Caco-2 (cell line): ENCODE measurements around the gene MBP. TPM values are rescaled to one million over a fixed set of nuclear protein-coding genes. Genes with fewer than 3 reads are reported as not detected.

ENCODE experiments used
- BruUV-seq: library from RNA; stranded (reverse); fragments of 400-500 nt; replicated peaks from 2 replicates; lab custom pipeline; 2021; lab: Mats Ljungman, UMichigan
- CTCF ChIA-PET: fragments of 300-600 bp; sonication (Branson Sonifier 250); formaldehyde crosslinking; loops from one replicate; lab custom pipeline; 2022; ENCODE audit warnings: antibody characterized with exemption; lab: Charles Lee
- POLR2A ChIA-PET: fragments of 300-600 bp; sonication (Branson Sonifier 250); formaldehyde crosslinking; loops from one replicate; lab custom pipeline; 2022; ENCODE audit warnings: antibody characterized with exemption; lab: Charles Lee
- DNase-seq, 2 experiments: peaks; one replicate each; pipeline versions ENCODE4 v3.0.0 to v3.0.0-alpha.2; 2020 to 2022
- H3K27me3 ChIP-seq: replicated peaks from 2 replicates; pipeline ENCODE4 v1.6.0; 2011; ENCODE audit warnings: low read length; ENCODE audit not compliant: control insufficient read depth, insufficient read depth
- H3K36me3 ChIP-seq: 2 replicates; pipeline ENCODE4 v1.5.1; 2011; ENCODE audit warnings: low read length; ENCODE audit not compliant: control insufficient read depth, insufficient read depth
- H3K4me1 ChIP-seq: fragments of 250-450 bp; sonication (Bioruptor Pico); 2 replicates; pipeline ENCODE4 v1.5.1; 2020; ENCODE audit warnings: mild to moderate bottlenecking
- H3K4me3 ChIP-seq: 2 replicates; pipeline ENCODE4 v1.5.1; 2011; ENCODE audit warnings: low read depth, mild to moderate bottlenecking, control low read depth, low read length
- H3K9me3 ChIP-seq: fragments of 250-450 bp; sonication (Bioruptor Pico); 2 replicates; pipeline ENCODE4 v1.5.1; 2020; ENCODE audit warnings: mild to moderate bottlenecking, moderate library complexity
- H3K27ac Mint-ChIP-seq: one replicate; pipeline ENCODE4 v1.8.0; 2022; ENCODE audit warnings: mixed read lengths; ENCODE audit not compliant: unreplicated experiment
- H3K27me3 Mint-ChIP-seq: one replicate; pipeline ENCODE4 v1.8.0; 2022; ENCODE audit warnings: mixed read lengths; ENCODE audit not compliant: insufficient read depth, unreplicated experiment
- H3K36me3 Mint-ChIP-seq: one replicate; pipeline ENCODE4 v1.8.0; 2022; ENCODE audit warnings: mild to moderate bottlenecking, mixed read lengths; ENCODE audit not compliant: insufficient read depth, unreplicated experiment
- H3K4me1 Mint-ChIP-seq: one replicate; pipeline ENCODE4 v1.8.0; 2022; ENCODE audit warnings: low read depth, mixed read lengths; ENCODE audit not compliant: unreplicated experiment
- H3K4me3 Mint-ChIP-seq: one replicate; pipeline ENCODE4 v1.8.0; 2022; ENCODE audit warnings: mild to moderate bottlenecking, moderate library complexity, mixed read lengths; ENCODE audit not compliant: unreplicated experiment
- H3K9me3 Mint-ChIP-seq: one replicate; pipeline ENCODE4 v1.8.0; 2022; ENCODE audit warnings: mixed read lengths; ENCODE audit not compliant: unreplicated experiment
- CTCF ChIP-seq, 2 experiments: fragments of 200-600 bp in 1 of 2; IDR thresholded peaks; 1 replicate in 1 of 2; 2 replicates in 1 of 2; pipeline versions ENCODE4 v1.5.1 to v1.8.0; 2011 to 2022; ENCODE audit warnings: antibody characterized with exemption in 1 of 2, control low read depth in 1 of 2, inconsistent platforms in 1 of 2, low read depth in 1 of 2, low read length in 1 of 2, mild to moderate bottlenecking in 1 of 2, moderate library complexity in 1 of 2; ENCODE audit not compliant: insufficient read depth in 1 of 2, severe bottlenecking in 1 of 2, unreplicated experiment in 1 of 2
- intact Hi-C: fragments of 100-400 bp; cut with micrococcal nuclease; formaldehyde crosslinking; loops from one replicate; pipeline ENCODE4 v1.10.0; 2022; ENCODE audit not compliant: unreplicated experiment
- total RNA-seq: library from RNA; stranded (reverse); gene quantifications from 2 replicates; pipeline ENCODE4 v1.2.3, GENCODE V29; 2022

Gene MBP
- total RNA-seq, 1 experiment from 2014 or later = 11.4 TPM

DNA sequence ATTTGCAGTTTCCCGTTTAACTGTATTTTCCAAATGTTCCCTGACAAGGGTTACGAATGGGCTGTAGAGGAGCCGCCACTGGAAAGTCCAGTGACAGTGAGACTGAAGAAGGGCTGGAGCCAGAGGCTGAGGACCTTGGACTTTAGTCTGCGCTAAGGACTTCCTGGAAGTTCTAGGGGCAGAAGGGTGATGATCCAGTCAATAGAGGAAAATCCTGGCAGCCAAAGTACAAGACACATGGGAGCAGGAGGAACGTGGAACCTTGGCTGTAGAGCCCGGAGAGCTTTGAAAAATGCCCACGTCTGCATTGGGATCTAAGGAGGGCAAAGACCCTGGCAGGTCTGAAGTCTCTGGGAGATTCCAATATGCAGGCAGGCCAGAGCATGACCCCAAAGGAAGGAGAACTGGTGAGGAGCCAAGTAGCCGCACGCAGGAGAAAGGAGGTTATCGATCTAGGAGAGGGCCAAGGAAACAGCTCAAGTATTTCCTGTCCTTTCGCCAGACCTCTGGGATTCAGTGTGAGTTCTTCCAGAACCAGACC lies 28.5 kb downstream of the MBP start:
- Histone ChIP-seq H3K4me3 (no peak overlapping the region), H3K9me3 (no peaks in the 10 kb centered on the region), H3K27me3 (no peaks in the 10 kb centered on the region), H3K36me3 (no peaks in the 10 kb centered on the region; the same call in 1 of the 2 replicates), H3K4me1 (no peaks in the 10 kb centered on the region)
- no peak overlapping the region for H3K27ac Mint-ChIP-seq
- no peak for TF ChIP-seq CTCF (IDR thresholded peaks at IDR 0.05; ENCODE audit: insufficient read depth in 1 of 2, low read depth in 1 of 2, low read length in 1 of 2, severe bottlenecking in 1 of 2, unreplicated experiment in 1 of 2)
- no peak overlapping the region for H3K4me3 Mint-ChIP-seq
- BruUV-seq = no TSS peak
- ChIA-PET POLR2A (no interaction called here), CTCF (no interaction called here)
- peaks cover 7% of the 10 kb centered on the region for H3K4me1 Mint-ChIP-seq
- H3K36me3 Mint-ChIP-seq = no peaks in the 10 kb centered on the region
- intact Hi-C loops = no loop called here
- H3K27me3 Mint-ChIP-seq = no peaks in the 10 kb centered on the region
- no peaks in the 10 kb centered on the region for H3K9me3 Mint-ChIP-seq
- no peak for DNase-seq

DNA sequence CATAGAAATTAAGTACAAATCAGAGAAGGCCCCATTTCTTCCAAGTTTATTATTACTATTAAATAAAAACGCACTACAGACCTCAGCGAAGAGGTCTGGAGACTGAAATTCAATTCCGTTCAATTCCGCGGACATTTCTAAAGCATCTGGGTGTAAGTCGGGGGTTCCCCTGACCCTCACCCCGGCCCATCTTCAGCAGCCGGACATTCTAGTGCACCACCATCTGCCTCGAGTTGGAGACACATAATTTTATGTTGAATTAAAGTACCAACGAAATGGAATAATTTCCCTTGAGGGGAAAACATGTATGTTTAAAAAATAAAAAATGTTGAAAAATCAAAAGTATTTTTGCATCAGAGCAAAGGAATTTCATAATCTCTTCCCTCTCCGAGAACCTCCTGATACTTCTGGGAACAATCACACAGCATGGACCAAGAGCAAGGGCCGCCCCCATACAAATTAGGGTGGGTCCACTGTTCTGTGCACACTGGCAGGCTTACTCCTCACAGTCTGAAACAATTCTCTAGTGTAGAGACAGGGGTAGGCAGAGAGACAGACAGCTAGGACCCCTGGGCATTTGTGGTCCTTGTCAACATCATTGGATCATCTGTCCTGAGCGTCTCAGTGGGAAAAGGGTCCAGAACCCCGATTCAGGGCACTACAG lies 29.3 kb downstream of the MBP start:
- CTCF ChIA-PET = no interaction called here
- intact Hi-C loops = no loop called here
- Mint-ChIP-seq H3K36me3 (no peaks in the 10 kb centered on the region), H3K9me3 (no peaks in the 10 kb centered on the region), H3K4me3 (no peak overlapping the region), H3K4me1 (peaks cover 7% of the 10 kb centered on the region), H3K27ac (no peak overlapping the region), H3K27me3 (no peaks in the 10 kb centered on the region)
- H3K9me3 ChIP-seq = no peaks in the 10 kb centered on the region
- no peak for DNase-seq
- H3K4me3 ChIP-seq = no peak overlapping the region
- no peak for TF ChIP-seq CTCF (IDR thresholded peaks at IDR 0.05; ENCODE audit: insufficient read depth in 1 of 2, low read depth in 1 of 2, low read length in 1 of 2, severe bottlenecking in 1 of 2, unreplicated experiment in 1 of 2)
- POLR2A ChIA-PET = no interaction called here
- H3K4me1 ChIP-seq = no peaks in the 10 kb centered on the region
- H3K27me3 ChIP-seq = no peaks in the 10 kb centered on the region
- BruUV-seq = no TSS peak
- H3K36me3 ChIP-seq = no peaks in the 10 kb centered on the region; the same call in 1 of the 2 replicates

DNA sequence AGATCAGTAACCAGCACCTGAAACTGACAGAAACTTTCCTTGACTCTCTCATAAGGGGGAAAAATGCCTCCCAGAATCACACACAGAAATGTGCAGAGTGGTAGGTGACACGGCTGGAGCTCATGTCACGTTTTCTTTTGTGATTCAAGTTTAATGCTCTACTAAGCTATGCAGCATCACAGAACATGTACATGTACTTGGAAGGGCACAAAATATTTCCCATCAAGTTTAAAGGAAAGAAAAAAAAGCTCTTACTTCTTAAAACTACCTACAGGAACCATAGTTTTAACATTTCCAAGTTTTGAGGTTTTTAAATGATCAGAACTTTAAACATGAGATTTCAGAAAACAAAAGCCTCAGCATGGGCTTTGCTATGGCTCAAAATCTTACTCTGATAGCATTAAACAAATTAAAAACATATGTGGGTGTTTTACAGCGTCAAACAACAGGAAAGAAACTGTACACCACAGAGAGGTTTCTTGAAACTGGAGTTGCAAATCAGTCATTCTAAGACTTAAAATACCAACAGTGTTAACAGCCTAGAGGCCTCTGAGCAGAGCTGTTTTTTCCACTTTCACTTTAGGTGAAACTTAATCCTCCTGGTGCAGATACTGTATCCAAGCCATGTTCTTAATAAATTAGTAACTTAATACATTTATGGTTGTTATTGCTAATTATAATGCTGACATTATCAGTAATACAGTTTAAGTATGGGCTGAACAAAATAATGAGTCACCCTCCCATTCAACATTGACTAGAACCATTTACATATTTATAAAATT lies 30.1 kb downstream of the MBP start:
- no peaks in the 10 kb centered on the region for H3K4me1 ChIP-seq
- no peak for TF ChIP-seq CTCF (IDR thresholded peaks at IDR 0.05; ENCODE audit: insufficient read depth in 1 of 2, low read depth in 1 of 2, low read length in 1 of 2, severe bottlenecking in 1 of 2, unreplicated experiment in 1 of 2)
- H3K36me3 ChIP-seq = no peaks in the 10 kb centered on the region; the same call in 1 of the 2 replicates
- Mint-ChIP-seq H3K27ac (no peak overlapping the region), H3K36me3 (no peaks in the 10 kb centered on the region), H3K27me3 (no peaks in the 10 kb centered on the region), H3K4me1 (peaks cover 7% of the 10 kb centered on the region), H3K4me3 (no peak overlapping the region), H3K9me3 (no peaks in the 10 kb centered on the region)
- H3K27me3 ChIP-seq = no peaks in the 10 kb centered on the region
- POLR2A ChIA-PET = no interaction called here
- no TSS peak for BruUV-seq
- no peak for DNase-seq
- no peak overlapping the region for H3K4me3 ChIP-seq
- intact Hi-C loops = no loop called here
- no peaks in the 10 kb centered on the region for H3K9me3 ChIP-seq
- CTCF ChIA-PET = interaction anchor here (0.7 kb wide), 1 partner anchor 47 kb away, joined by 3 read pairs; no protein-coding TSS in a partner anchor
